Measurements from ENCODE around the gene EID3.
"Not testable (repeated sequence)": the region's sequence is repeated elsewhere in the genome, so short reads cannot be mapped to it uniquely, and the experiment has no call there.

Gene EID3

DNA sequence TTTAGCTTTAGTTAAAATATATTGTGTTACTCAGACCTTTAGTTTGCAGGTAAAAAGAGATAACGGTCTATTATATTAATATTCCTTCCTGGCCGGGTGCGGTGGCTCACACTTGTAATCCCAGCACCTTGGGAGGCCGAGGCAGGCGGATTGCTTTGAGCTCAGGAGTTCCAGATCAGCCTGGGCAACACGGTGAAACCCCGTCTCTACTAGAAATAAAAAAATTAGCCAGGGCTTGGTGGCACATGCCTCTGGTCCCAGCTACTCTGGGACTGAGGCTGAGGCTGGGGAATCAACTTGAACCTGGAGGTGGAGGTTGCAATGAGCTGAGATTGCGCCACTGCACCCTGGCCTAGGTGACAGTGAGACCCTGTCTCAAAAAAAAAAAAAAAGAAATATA, 13.2 kb upstream of the EID3 start:
- CTCF ChIA-PET, result interaction anchor here (1.2 kb wide), 1 partner anchor 14 kb away, joined by 3 read pairs; the partner anchor contains the start of gene EID3
- no peak for DNase-seq
- Histone ChIP-seq H3K4me1 (ENCODE audit: control extremely low read depth in 1 of 4, control insufficient read depth in 4 of 4, insufficient read depth in 4 of 4, low read length in 3 of 4) (peaks cover 27 to 42% (median 31%) of the 10 kb centered on the region in 4 experiments), H3K27ac (ENCODE audit: insufficient read depth in 1 of 2, low read depth in 1 of 2, low read length in 2 of 2, poor library complexity in 1 of 2, severe bottlenecking in 2 of 2) (no peak overlapping the region), H3K36me3 (ENCODE audit: control insufficient read depth in 4 of 4, insufficient read depth in 4 of 4, low read length in 3 of 4) (peaks cover 3 to 33% (median 12%) of the 10 kb centered on the region in 4 experiments), H3K27me3 (replicated peaks in 2 of 5; ENCODE audit: control insufficient read depth in 4 of 5, insufficient read depth in 5 of 5, low read length in 4 of 5) (no peaks in the 10 kb centered on the region), H3K9me3 (ENCODE audit: control extremely low read depth in 1 of 5, control insufficient read depth in 4 of 5, insufficient read depth in 2 of 5, low read depth in 1 of 5, low read length in 4 of 5) (no peaks in the 10 kb centered on the region), H3K4me3 (ENCODE audit: control insufficient read depth in 1 of 7, extremely low read depth in 1 of 7, insufficient read depth in 4 of 7, low read depth in 2 of 7, low read length in 6 of 7) (peak overlapping the region in 1 of 7 experiments; percentile 91)
- POLR2A ChIA-PET, result interaction anchor here (2.0 to 4.2 kb wide), 2 partner anchors 13 to 361 kb away, joined by 8 to 13 read pairs; partner anchors contain the start of genes EID3 and HSP90B1
- WGBS (ENCODE audit: insufficient coverage), result 100% methylated on average over 5 of the region's 8 CpGs

DNA sequence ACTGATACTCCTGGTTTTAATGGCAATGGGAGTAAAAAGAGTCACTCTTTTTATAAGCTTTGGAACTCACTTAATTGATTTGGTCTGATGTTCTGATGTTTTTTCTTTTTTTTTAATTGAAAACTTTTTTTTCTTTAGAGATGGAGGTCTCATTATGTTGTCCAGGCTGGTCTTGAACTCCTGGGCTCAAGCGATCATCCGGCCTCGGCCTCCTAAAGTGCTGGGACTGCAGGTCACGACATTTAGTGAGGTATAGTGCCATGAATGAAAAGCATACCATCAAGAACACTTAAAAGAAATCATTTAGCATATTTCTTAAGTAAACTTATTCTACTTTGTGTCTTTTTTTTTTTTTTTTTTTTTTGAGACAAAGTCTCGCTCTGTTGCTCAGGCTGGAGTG, 12.7 kb upstream of the EID3 start:
- ChIA-PET POLR2A (interaction anchor here (2.0 kb wide), 1 partner anchor 12 kb away, joined by 8 read pairs; the partner anchor contains the start of gene EID3), CTCF (interaction anchor here (1.2 kb wide), 1 partner anchor 13 kb away, joined by 3 read pairs; the partner anchor contains the start of gene EID3)
- no peaks in the 10 kb centered on the region for H3K27me3 ChIP-seq (replicated peaks in 2 of 5; ENCODE audit: control insufficient read depth in 4 of 5, insufficient read depth in 5 of 5, low read length in 4 of 5)
- no peak overlapping the region for H3K27ac ChIP-seq (ENCODE audit: insufficient read depth in 1 of 2, low read depth in 1 of 2, low read length in 2 of 2, poor library complexity in 1 of 2, severe bottlenecking in 2 of 2)
- H3K4me1 ChIP-seq (ENCODE audit: control extremely low read depth in 1 of 4, control insufficient read depth in 4 of 4, insufficient read depth in 4 of 4, low read length in 3 of 4), result peaks cover 21 to 38% (median 28%) of the 10 kb centered on the region in 4 experiments
- WGBS (ENCODE audit: insufficient coverage), result no CpG with 5 or more reads among the region's 5 CpGs
- H3K36me3 ChIP-seq (ENCODE audit: control insufficient read depth in 4 of 4, insufficient read depth in 4 of 4, low read length in 3 of 4), result peaks cover 3 to 38% (median 16%) of the 10 kb centered on the region in 4 experiments
- no peak overlapping the region for H3K4me3 ChIP-seq (ENCODE audit: control insufficient read depth in 1 of 7, extremely low read depth in 1 of 7, insufficient read depth in 4 of 7, low read depth in 2 of 7, low read length in 6 of 7)
- no peak for DNase-seq
- no peaks in the 10 kb centered on the region for H3K9me3 ChIP-seq (ENCODE audit: control extremely low read depth in 1 of 5, control insufficient read depth in 4 of 5, insufficient read depth in 2 of 5, low read depth in 1 of 5, low read length in 4 of 5)

DNA sequence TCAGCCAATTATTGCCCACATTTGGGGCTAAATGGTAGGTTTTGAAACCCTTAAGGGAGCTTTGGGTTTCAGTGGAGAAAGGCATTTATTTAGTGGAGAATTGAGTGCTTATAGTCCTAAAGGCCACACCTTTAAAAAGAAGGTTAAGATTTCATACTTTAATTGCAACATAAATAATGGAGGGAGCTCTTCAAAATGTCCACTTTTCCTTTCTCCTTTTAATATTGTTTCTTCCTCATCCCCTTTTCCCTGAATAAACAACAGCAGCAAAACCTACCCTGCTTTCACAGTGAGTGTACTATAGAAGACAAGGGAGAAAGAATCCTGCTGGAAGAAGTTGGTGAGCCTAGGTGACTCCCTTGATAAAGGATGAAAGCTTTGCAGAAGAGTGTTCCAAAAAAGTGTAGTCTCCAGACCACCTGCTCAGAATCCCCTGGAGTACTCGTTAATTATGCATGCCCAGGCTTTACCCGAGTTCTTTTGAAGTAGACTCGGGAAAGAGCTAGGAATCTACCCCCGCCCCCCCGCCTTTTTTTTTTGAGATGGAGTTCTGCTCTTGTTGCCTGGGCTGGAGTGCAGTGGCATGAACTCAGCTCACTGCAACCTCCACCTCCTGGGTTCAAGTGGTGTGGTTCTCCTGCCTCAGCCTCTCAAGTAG, 11.5 kb upstream of the EID3 start:
- no peaks in the 10 kb centered on the region for H3K27me3 ChIP-seq (replicated peaks in 2 of 5; ENCODE audit: control insufficient read depth in 4 of 5, insufficient read depth in 5 of 5, low read length in 4 of 5)
- H3K4me3 ChIP-seq (ENCODE audit: control insufficient read depth in 1 of 7, extremely low read depth in 1 of 7, insufficient read depth in 4 of 7, low read depth in 2 of 7, low read length in 6 of 7), result no peak overlapping the region
- H3K9me3 ChIP-seq (ENCODE audit: control extremely low read depth in 1 of 5, control insufficient read depth in 4 of 5, insufficient read depth in 2 of 5, low read depth in 1 of 5, low read length in 4 of 5), result no peaks in the 10 kb centered on the region
- POLR2A ChIA-PET, result interaction anchor here (0.6 to 2.0 kb wide), 3 partner anchors 11 to 255 kb away, joined by 4 to 8 read pairs (median 5); partner anchors contain the start of gene EID3
- H3K27ac ChIP-seq (ENCODE audit: insufficient read depth in 1 of 2, low read depth in 1 of 2, low read length in 2 of 2, poor library complexity in 1 of 2, severe bottlenecking in 2 of 2), result no peak overlapping the region
- peaks cover 16 to 29% (median 20%) of the 10 kb centered on the region in 4 experiments for H3K4me1 ChIP-seq (ENCODE audit: control extremely low read depth in 1 of 4, control insufficient read depth in 4 of 4, insufficient read depth in 4 of 4, low read length in 3 of 4)
- H3K36me3 ChIP-seq (ENCODE audit: control insufficient read depth in 4 of 4, insufficient read depth in 4 of 4, low read length in 3 of 4), result peaks cover 6 to 48% (median 23%) of the 10 kb centered on the region in 4 experiments
- CTCF ChIA-PET, result interaction anchor here (0.8 to 1.6 kb wide), 5 partner anchors 10 to 77 kb away, joined by 3 to 5 read pairs (median 3); no protein-coding TSS in a partner anchor
- no peak for DNase-seq
- 98% methylated on average over 5 of the region's 5 CpGs for WGBS (ENCODE audit: insufficient coverage)

DNA sequence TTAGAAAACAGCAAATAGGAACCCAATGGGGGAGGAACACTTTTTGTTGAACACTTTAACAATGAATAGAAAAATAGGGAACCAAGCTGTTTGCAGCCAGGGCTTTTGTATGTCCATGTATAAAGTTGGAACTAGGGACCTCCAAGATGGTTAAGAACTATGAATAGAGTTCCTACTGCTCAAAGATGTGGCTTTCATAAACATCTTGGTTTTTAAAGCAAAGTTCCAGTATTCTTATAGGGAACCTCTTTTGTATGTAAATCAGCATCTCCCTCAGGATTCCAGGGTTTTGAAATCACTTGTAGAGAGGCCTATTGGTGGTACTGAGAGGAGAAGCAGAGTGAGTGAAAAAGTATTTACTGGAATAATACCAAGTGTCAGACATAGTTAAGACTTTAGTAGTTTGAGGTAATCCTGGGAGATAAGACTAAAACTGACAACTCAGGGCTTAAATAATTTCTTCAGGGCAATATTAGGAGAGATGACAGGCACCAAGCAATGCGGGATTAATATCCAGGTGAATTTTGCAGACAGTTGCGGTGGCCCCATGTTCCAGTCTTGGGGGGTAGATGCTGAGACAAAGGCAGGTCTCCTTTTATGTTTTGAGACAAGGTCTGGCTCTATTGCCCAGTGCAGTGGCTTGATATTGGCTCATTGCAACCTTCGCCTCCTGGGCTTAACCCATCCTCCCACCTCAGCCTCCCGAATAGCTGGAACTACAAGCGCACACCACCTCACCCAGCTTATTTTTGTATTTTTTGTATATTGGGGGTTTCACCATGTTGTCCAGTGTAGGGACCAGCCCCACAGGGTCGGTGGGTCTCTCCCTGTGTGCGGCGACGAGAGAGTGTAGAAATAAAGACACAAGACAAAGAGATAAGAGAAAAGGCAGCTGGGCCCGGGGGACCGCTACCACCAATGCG, 10.4 kb upstream of the EID3 start:
- peaks cover 10 to 21% (median 15%) of the 10 kb centered on the region in 4 experiments for H3K4me1 ChIP-seq (ENCODE audit: control extremely low read depth in 1 of 4, control insufficient read depth in 4 of 4, insufficient read depth in 4 of 4, low read length in 3 of 4)
- no peak overlapping the region for H3K4me3 ChIP-seq (ENCODE audit: control insufficient read depth in 1 of 7, extremely low read depth in 1 of 7, insufficient read depth in 4 of 7, low read depth in 2 of 7, low read length in 6 of 7)
- H3K27me3 ChIP-seq (replicated peaks in 2 of 5; ENCODE audit: control insufficient read depth in 4 of 5, insufficient read depth in 5 of 5, low read length in 4 of 5), result no peaks in the 10 kb centered on the region
- H3K9me3 ChIP-seq (ENCODE audit: control extremely low read depth in 1 of 5, control insufficient read depth in 4 of 5, insufficient read depth in 2 of 5, low read depth in 1 of 5, low read length in 4 of 5), result no peaks in the 10 kb centered on the region
- H3K36me3 ChIP-seq (ENCODE audit: control insufficient read depth in 4 of 4, insufficient read depth in 4 of 4, low read length in 3 of 4), result peaks cover 9 to 51% (median 24%) of the 10 kb centered on the region in 4 experiments
- WGBS (ENCODE audit: insufficient coverage), result 97% methylated on average over 10 of the region's 12 CpGs
- H3K27ac ChIP-seq (ENCODE audit: insufficient read depth in 1 of 2, low read depth in 1 of 2, low read length in 2 of 2, poor library complexity in 1 of 2, severe bottlenecking in 2 of 2), result no peak overlapping the region
- ChIA-PET POLR2A (no interaction called here), CTCF (interaction anchor here (0.6 to 1.6 kb wide), 5 partner anchors 23 to 823 kb away, joined by 3 to 4 read pairs (median 3); no protein-coding TSS in a partner anchor)
- DNase-seq, result no peak

DNA sequence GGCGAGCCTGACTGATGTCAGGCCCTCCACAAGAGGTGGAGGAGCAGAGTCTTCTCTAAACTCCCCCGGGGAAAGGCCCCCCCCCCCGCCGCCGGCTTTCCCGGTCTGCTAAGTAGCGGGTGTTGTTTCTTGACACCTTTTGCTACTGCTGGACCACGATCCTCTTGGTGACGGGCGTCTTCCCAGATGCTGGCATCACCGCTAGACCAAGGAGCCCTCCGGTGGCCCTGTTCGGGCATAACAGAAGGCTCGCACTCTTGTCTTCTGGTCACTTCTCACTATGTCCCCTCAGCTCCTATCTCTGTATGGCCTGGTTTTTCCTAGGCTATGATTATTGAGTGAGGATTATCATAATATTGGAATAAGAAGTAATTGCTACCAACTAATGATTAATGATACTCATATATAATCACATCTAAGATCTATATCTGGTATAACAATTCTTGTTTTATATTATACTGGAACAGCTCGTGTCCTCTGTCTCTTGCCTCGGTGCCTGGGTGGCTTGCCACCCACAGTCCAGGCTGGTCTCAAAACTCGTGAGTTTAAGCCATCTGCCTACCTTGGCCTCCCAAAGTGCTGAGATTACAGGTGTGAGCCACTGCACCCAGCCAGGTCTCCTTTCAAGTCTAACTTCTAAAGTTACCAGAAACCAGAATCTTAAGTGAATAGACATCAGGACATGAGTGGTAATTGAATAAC, 9.2 kb upstream of the EID3 start:
- CTCF ChIA-PET, result interaction anchor here (0.8 to 2.4 kb wide), 5 partner anchors 9 to 133 kb away, joined by 3 to 14 read pairs (median 6); partner anchors contain the start of genes EID3 and TXNRD1
- 90% methylated on average over 9 of the region's 17 CpGs for WGBS (ENCODE audit: insufficient coverage)

DNA sequence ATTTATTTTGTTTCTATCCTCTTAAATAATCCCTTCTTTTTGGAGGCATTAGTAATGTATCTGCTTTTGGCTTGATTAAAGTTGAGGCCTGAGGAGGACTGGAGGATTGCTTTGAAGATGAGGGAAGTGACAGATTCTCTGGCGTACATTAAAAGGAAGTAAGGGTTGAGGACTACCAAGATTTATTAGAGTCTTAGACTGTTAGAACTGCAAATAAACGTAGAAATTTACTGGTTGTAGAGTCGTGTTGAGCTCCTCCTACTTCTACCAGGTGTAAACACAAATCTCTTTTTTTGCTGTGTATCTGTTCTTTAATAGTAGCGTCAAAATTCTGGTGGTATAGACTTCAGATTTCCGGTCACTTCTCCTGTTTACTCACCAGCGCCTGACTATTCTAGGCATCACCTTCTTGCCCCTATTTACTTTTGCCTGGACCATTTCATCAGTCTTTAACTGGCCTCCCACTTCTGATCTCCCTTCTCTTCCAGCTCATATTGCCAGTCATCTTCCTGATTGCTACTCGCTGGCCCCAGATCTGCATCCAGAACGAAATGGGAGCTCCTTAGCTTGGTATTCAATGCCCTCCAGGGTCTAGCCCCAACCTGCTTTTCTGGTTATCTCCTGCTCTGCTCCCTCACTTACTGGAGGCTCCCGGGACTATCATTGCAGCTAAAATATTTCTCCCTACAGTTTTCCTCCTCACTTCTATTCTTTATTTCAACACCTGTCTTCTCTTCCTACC, 8.4 kb upstream of the EID3 start:
- 77% methylated on average over 8 of the region's 9 CpGs for WGBS (ENCODE audit: insufficient coverage)
- ChIA-PET POLR2A (interaction anchor here (0.6 kb wide), 1 partner anchor 157 kb away, joined by 4 read pairs; the partner anchor contains the start of gene NFYB), CTCF (interaction anchor here (0.9 to 2.4 kb wide), 11 partner anchors 8 to 94 kb away, joined by 3 to 14 read pairs (median 6); partner anchors contain the start of genes EID3 and TXNRD1)
- Histone ChIP-seq H3K27me3 (replicated peaks in 2 of 5; ENCODE audit: control insufficient read depth in 4 of 5, insufficient read depth in 5 of 5, low read length in 4 of 5) (no peaks in the 10 kb centered on the region), H3K9me3 (ENCODE audit: control extremely low read depth in 1 of 5, control insufficient read depth in 4 of 5, insufficient read depth in 2 of 5, low read depth in 1 of 5, low read length in 4 of 5) (no peaks in the 10 kb centered on the region), H3K27ac (ENCODE audit: insufficient read depth in 1 of 2, low read depth in 1 of 2, low read length in 2 of 2, poor library complexity in 1 of 2, severe bottlenecking in 2 of 2) (no peak overlapping the region), H3K4me3 (ENCODE audit: control insufficient read depth in 1 of 7, extremely low read depth in 1 of 7, insufficient read depth in 4 of 7, low read depth in 2 of 7, low read length in 6 of 7) (no peak overlapping the region), H3K4me1 (ENCODE audit: control extremely low read depth in 1 of 4, control insufficient read depth in 4 of 4, insufficient read depth in 4 of 4, low read length in 3 of 4) (peaks cover 0 to 4% (median 2%) of the 10 kb centered on the region in 4 experiments), H3K36me3 (ENCODE audit: control insufficient read depth in 4 of 4, insufficient read depth in 4 of 4, low read length in 3 of 4) (peaks cover 11 to 61% (median 24%) of the 10 kb centered on the region in 4 experiments)
- DNase-seq, result no peak

More for the DNA sequence above, 9.2 kb upstream of the EID3 start:
- H3K27ac ChIP-seq (ENCODE audit: insufficient read depth in 1 of 2, low read depth in 1 of 2, low read length in 2 of 2, poor library complexity in 1 of 2, severe bottlenecking in 2 of 2); H3K4me3 ChIP-seq (ENCODE audit: control insufficient read depth in 1 of 7, extremely low read depth in 1 of 7, insufficient read depth in 4 of 7, low read depth in 2 of 7, low read length in 6 of 7); H3K9me3 ChIP-seq (ENCODE audit: control extremely low read depth in 1 of 5, control insufficient read depth in 4 of 5, insufficient read depth in 2 of 5, low read depth in 1 of 5, low read length in 4 of 5); H3K27me3 ChIP-seq (replicated peaks in 2 of 5; ENCODE audit: control insufficient read depth in 4 of 5, insufficient read depth in 5 of 5, low read length in 4 of 5); POLR2A ChIA-PET: not testable (repeated sequence)
- Histone ChIP-seq H3K36me3 (ENCODE audit: control insufficient read depth in 4 of 4, insufficient read depth in 4 of 4, low read length in 3 of 4) (peaks cover 9 to 59% (median 24%) of the 10 kb centered on the region in 4 experiments), H3K4me1 (ENCODE audit: control extremely low read depth in 1 of 4, control insufficient read depth in 4 of 4, insufficient read depth in 4 of 4, low read length in 3 of 4) (peaks cover 2 to 12% (median 7%) of the 10 kb centered on the region in 4 experiments)
- peak in 2 of 3 donors; percentile 28 to 36 for DNase-seq
